Activated T-cell treated with anti-CD3 and anti-CD28 coated beads, Interleukin-2, amount 50 U/mL, for 4 hours (primary cell): ENCODE measurements around the gene GTPBP6. TPM values are rescaled to one million over a fixed set of nuclear protein-coding genes. Genes with fewer than 3 reads are reported as not detected.

Experiments used
- ATAC-seq, 2 donors: fragments of 200-7000 bp; cut with Tn5 transposase; one replicate each; pipeline ENCODE4 v1.10.0; 2021
- DNase-seq: peaks from one replicate; pipeline ENCODE4 v3.0.0-alpha.2; 2020
- H3K27me3 Mint-ChIP-seq: one replicate; pipeline ENCODE4 v1.8.0; 2021; ENCODE audit warnings: low read depth, mixed read lengths
- H3K36me3 Mint-ChIP-seq: one replicate; pipeline ENCODE4 v1.8.0; 2022; ENCODE audit warnings: mixed read lengths; ENCODE audit not compliant: insufficient read depth
- H3K4me1 Mint-ChIP-seq: one replicate; pipeline ENCODE4 v1.8.0; 2021; ENCODE audit warnings: low read depth, mixed read lengths
- H3K4me3 Mint-ChIP-seq: one replicate; pipeline ENCODE4 v1.8.0; 2021; ENCODE audit warnings: mild to moderate bottlenecking, moderate library complexity, mixed read lengths
- H3K9me3 Mint-ChIP-seq: one replicate; pipeline ENCODE4 v1.8.0; 2021; ENCODE audit warnings: mixed read lengths
- total RNA-seq, 3 donors: library from RNA; stranded (reverse); gene quantifications; one replicate each; pipeline ENCODE4 v1.2.1, GENCODE V29; 2021

Gene GTPBP6
- total RNA-seq, 3 donors from 2014 or later: 123 to 142 (median 134) TPM

- DNase-seq (no peak), ATAC-seq (peak in 1 of 2 donors; percentile 1)
- peak overlapping the region; percentile 45 for H3K4me3 Mint-ChIP-seq
- H3K27me3 Mint-ChIP-seq: no peaks in the 10 kb centered on the region
- peaks cover 20% of the 10 kb centered on the region for H3K4me1 Mint-ChIP-seq
- no peaks in the 10 kb centered on the region for H3K36me3 Mint-ChIP-seq
- no peaks in the 10 kb centered on the region for H3K9me3 Mint-ChIP-seq
Observed at GRCh38 chrX:323721-324628, 5.4 kb upstream of the GTPBP6 start.

GRCh38 chrX:320126-320783 is 1.7 kb upstream of the GTPBP6 start:
- no peaks in the 10 kb centered on the region for H3K27me3 Mint-ChIP-seq
- no peak for DNase-seq
- peak overlapping the region; percentile 85 for H3K4me3 Mint-ChIP-seq
- ATAC-seq: no peak
- H3K4me1 Mint-ChIP-seq: peaks cover 31% of the 10 kb centered on the region
- H3K9me3 Mint-ChIP-seq: no peaks in the 10 kb centered on the region
- no peaks in the 10 kb centered on the region for H3K36me3 Mint-ChIP-seq

- no peak for DNase-seq
- Mint-ChIP-seq H3K36me3 (no peaks in the 10 kb centered on the region), H3K9me3 (no peaks in the 10 kb centered on the region), H3K4me1 (peaks cover 28% of the 10 kb centered on the region), H3K27me3 (no peaks in the 10 kb centered on the region), H3K4me3 (peak overlapping the region; percentile 85)
- no peak for ATAC-seq
Observed at GRCh38 chrX:319579-320125, 1.1 kb upstream of the GTPBP6 start.

GRCh38 chrX:318068-318738 is 393 bp downstream of the GTPBP6 start:
- H3K4me1 Mint-ChIP-seq: peaks cover 25% of the 10 kb centered on the region

GRCh38 chrX:317424-318067 is 1.1 kb downstream of the GTPBP6 start:
- H3K27me3 Mint-ChIP-seq: no peaks in the 10 kb centered on the region
- peak overlapping the region; percentile 91 for H3K4me3 Mint-ChIP-seq
- H3K4me1 Mint-ChIP-seq: peaks cover 21% of the 10 kb centered on the region
- ATAC-seq: no peak
- no peaks in the 10 kb centered on the region for H3K9me3 Mint-ChIP-seq
- DNase-seq: no peak
- peaks cover 4% of the 10 kb centered on the region for H3K36me3 Mint-ChIP-seq

More at GRCh38 chrX:318068-318738, 393 bp downstream of the GTPBP6 start:
- DNase-seq (peak; percentile 94), ATAC-seq (peak; percentile 63 to 66)
- no peaks in the 10 kb centered on the region for H3K27me3 Mint-ChIP-seq
- H3K9me3 Mint-ChIP-seq: no peaks in the 10 kb centered on the region
- H3K4me3 Mint-ChIP-seq: peak overlapping the region; percentile 91
- peaks cover 4% of the 10 kb centered on the region for H3K36me3 Mint-ChIP-seq

- Mint-ChIP-seq H3K36me3 (peaks cover 8% of the 10 kb centered on the region), H3K9me3 (no peaks in the 10 kb centered on the region), H3K4me1 (peaks cover 21% of the 10 kb centered on the region), H3K27me3 (no peaks in the 10 kb centered on the region), H3K4me3 (peak overlapping the region; percentile 50)
- no peak for ATAC-seq
- DNase-seq: no peak
Observed at GRCh38 chrX:316351-317325, 2.0 kb downstream of the GTPBP6 start.

- no peak for DNase-seq
- Mint-ChIP-seq H3K36me3 (peaks cover 8% of the 10 kb centered on the region), H3K4me1 (peaks cover 12% of the 10 kb centered on the region), H3K9me3 (no peaks in the 10 kb centered on the region), H3K4me3 (no peak overlapping the region), H3K27me3 (no peaks in the 10 kb centered on the region)
- ATAC-seq: no peak
Observed at GRCh38 chrX:314781-315595, 3.6 kb downstream of the GTPBP6 start.

GRCh38 chrX:314049-314448 is 4.5 kb downstream of the GTPBP6 start:
- H3K4me3 Mint-ChIP-seq: no peak overlapping the region
- peaks cover 12% of the 10 kb centered on the region for H3K4me1 Mint-ChIP-seq
- H3K27me3 Mint-ChIP-seq: no peaks in the 10 kb centered on the region
- ATAC-seq (no peak), DNase-seq (no peak)
- peaks cover 13% of the 10 kb centered on the region for H3K36me3 Mint-ChIP-seq
- H3K9me3 Mint-ChIP-seq: no peaks in the 10 kb centered on the region

GRCh38 chrX:313546-313945 is 5.0 kb downstream of the GTPBP6 start:
- H3K4me3 Mint-ChIP-seq: no peak overlapping the region
- H3K36me3 Mint-ChIP-seq: peaks cover 13% of the 10 kb centered on the region
- no peak for ATAC-seq
- H3K4me1 Mint-ChIP-seq: peaks cover 12% of the 10 kb centered on the region
- no peak for DNase-seq
- no peaks in the 10 kb centered on the region for H3K9me3 Mint-ChIP-seq
- H3K27me3 Mint-ChIP-seq: no peaks in the 10 kb centered on the region

- Mint-ChIP-seq H3K4me3 (no peak overlapping the region), H3K9me3 (no peaks in the 10 kb centered on the region), H3K27me3 (no peaks in the 10 kb centered on the region), H3K4me1 (peaks cover 8% of the 10 kb centered on the region), H3K36me3 (peaks cover 20% of the 10 kb centered on the region)
- DNase-seq (no peak), ATAC-seq (no peak)
Observed at GRCh38 chrX:312621-313331, 5.8 kb downstream of the GTPBP6 start.

- ATAC-seq (no peak), DNase-seq (no peak)
- Mint-ChIP-seq H3K4me3 (no peak overlapping the region), H3K36me3 (peaks cover 22% of the 10 kb centered on the region), H3K27me3 (no peaks in the 10 kb centered on the region), H3K9me3 (no peaks in the 10 kb centered on the region), H3K4me1 (peaks cover under 1% of the 10 kb centered on the region)
Observed at GRCh38 chrX:311156-312129, 7.2 kb downstream of the GTPBP6 start.
